GM12878 (cell line): ENCODE measurements around the gene C16orf90. TPM values are rescaled to one million over a fixed set of nuclear protein-coding genes. Genes with fewer than 3 reads are reported as not detected.

Experiments
- ASH2L ChIP-seq: fragments of 300-600, 200-600 bp; sonication (generic); IDR thresholded peaks from 2 replicates; pipeline ENCODE4 v1.6.1; 2017; ENCODE audit warnings: low read depth, mild to moderate bottlenecking, borderline replicate concordance
- BMI1 ChIP-seq: fragments of 450-650 bp; IDR thresholded peaks from 2 replicates; pipeline ENCODE4 v1.6.1; 2016; ENCODE audit warnings: mild to moderate bottlenecking, moderate library complexity, borderline replicate concordance
- CREB1 ChIP-seq: IDR thresholded peaks from 2 replicates; pipeline ENCODE4 v1.6.1; 2012; ENCODE audit warnings: low read depth, mild to moderate bottlenecking, inconsistent platforms
- E2F8 ChIP-seq: fragments of 450-650 bp; IDR thresholded peaks from 2 replicates; pipeline ENCODE4 v1.6.1; 2018; ENCODE audit warnings: mild to moderate bottlenecking, low read depth, moderate library complexity; ENCODE audit not compliant: partially characterized antibody
- HCFC1 ChIP-seq: fragments of 150-350 bp; IDR thresholded peaks from 2 replicates; pipeline ENCODE4 v1.6.1; 2014; ENCODE audit warnings: low read length
- NFXL1 ChIP-seq: fragments of 450-650 bp; IDR thresholded peaks from 2 replicates; pipeline ENCODE4 v1.6.1; 2017; ENCODE audit warnings: antibody characterized with exemption, mild to moderate bottlenecking, borderline replicate concordance
- RUNX3 ChIP-seq: IDR thresholded peaks from 2 replicates; pipeline ENCODE4 v1.6.1; 2012; ENCODE audit warnings: low read length, inconsistent platforms
- SKIL ChIP-seq: fragments of 450-650 bp; IDR thresholded peaks from 2 replicates; pipeline ENCODE4 v1.6.1; 2017; ENCODE audit warnings: mild to moderate bottlenecking, low read depth, inconsistent platforms; ENCODE audit not compliant: poor library complexity, severe bottlenecking
- SMAD1 ChIP-seq: fragments of 450-650 bp; IDR thresholded peaks from 2 replicates; pipeline ENCODE4 v1.6.1; 2018; ENCODE audit warnings: mild to moderate bottlenecking, low read depth; ENCODE audit not compliant: partially characterized antibody
- TAF1 ChIP-seq: IDR thresholded peaks from 2 replicates; pipeline ENCODE4 v1.6.1; 2011; ENCODE audit warnings: mild to moderate bottlenecking, low read depth, low read length, borderline replicate concordance
- polyA plus RNA-seq, 11 experiments: library from polyadenylated mRNA; depleted of rRNA in 4 of 11; unstranded in 6 of 11; stranded (reverse) in 5 of 11; fragments of >200 nt; fragmentation: Nextera tagmentation in 4 of 11; fragmentation: Illumina TruSeq in 1 of 11; extraction: Ambion mirVana in 4 of 11; extraction: Trizol in 1 of 11; gene quantifications; 1 replicate in 1 of 11; 2 replicates in 10 of 11; pipeline versions ENCODE4 v1.2.1 to v1.2.3, GENCODE V29; 2011 to 2016; ENCODE audit warnings: inconsistent platforms in 2 of 11, missing spikeins in 2 of 11, low read depth in 1 of 11
- total RNA-seq, 4 experiments: library from RNA; depleted of rRNA in 3 of 4; stranded (reverse); fragments of >200 nt in 3 of 4; fragmentation: Illumina TruSeq in 1 of 4; extraction: Trizol in 1 of 4; gene quantifications; 2 replicates each; pipeline versions ENCODE4 v1.2.1 to v1.2.3, GENCODE V29; 2013 to 2021

Gene C16orf90
- total and polyA plus RNA-seq, 10 of the 15 experiments (the other 5 are each of a cell fraction or from before 2014, with no cell fraction given) = not detected

- TF ChIP-seq E2F8 (no peak), SMAD1 (no peak), ASH2L (no peak), TAF1 (no peak), RUNX3 (no peak), CREB1 (no peak), NFXL1 (no peak), BMI1 (no peak), HCFC1 (no peak), SKIL (no peak)
Measured at GRCh38 chr16:3484318-3485096, 10.8 kb downstream of the C16orf90 start (continued).
